Cardiac muscle cell (in vitro differentiated cells and primary cell): ENCODE measurements around the gene RAPH1. TPM values are rescaled to one million over a fixed set of nuclear protein-coding genes. Genes with fewer than 3 reads are reported as not detected.
"Not testable (repeated sequence)": the region's sequence is repeated elsewhere in the genome, so short reads cannot be mapped to it uniquely, and the experiment has no call there.

Experiments
- DNase-seq, 2 donors: peaks; one replicate each; pipeline versions ENCODE4 v3.0.0 to v3.0.0-alpha.2; 2010 to 2017; ENCODE audit warnings: low read depth in 1 of 2, low spot score in 1 of 2
- H3K27ac ChIP-seq: fragments of 200-600 bp; sonication (generic); 2 replicates; pipeline ENCODE4 v1.5.1; 2016
- H3K27me3 ChIP-seq: fragments of 200-600 bp; sonication (generic); 2 replicates; pipeline ENCODE4 v1.6.0; 2016; ENCODE audit warnings: control low read depth
- H3K36me3 ChIP-seq: fragments of 200-600 bp; sonication (generic); 2 replicates; pipeline ENCODE4 v1.5.1; 2016; ENCODE audit warnings: control low read depth
- H3K4me1 ChIP-seq: fragments of 200-600 bp; sonication (generic); 2 replicates; pipeline ENCODE4 v1.8.1; 2017; ENCODE audit warnings: low read depth, mild to moderate bottlenecking, mixed run types
- H3K4me3 ChIP-seq: fragments of 200-600 bp; sonication (generic); 2 replicates; pipeline ENCODE4 v1.5.1; 2016; ENCODE audit warnings: mild to moderate bottlenecking
- H3K9me3 ChIP-seq: fragments of 200-600 bp; sonication (generic); 2 replicates; pipeline ENCODE4 v1.5.1; 2017; ENCODE audit warnings: low read depth, mild to moderate bottlenecking, control low read depth
- polyA plus RNA-seq: library from polyadenylated mRNA; unstranded; fragments of >200 nt; fragmentation: Nextera tagmentation; extraction: Ambion mirVana; gene quantifications from 2 replicates; pipeline ENCODE4 v1.2.1, GENCODE V29; 2016
- total RNA-seq: library from RNA; depleted of rRNA; stranded (reverse); fragments of >200 nt; gene quantifications from 2 replicates; pipeline ENCODE4 v1.2.3, GENCODE V29; 2016
- TF ChIP-seq, protein P1 (sequence below): IDR thresholded peaks from 2 replicates; pipeline ENCODE4 v1.5.1; 2012; ENCODE audit warnings: low read depth, mild to moderate bottlenecking, low read length

Gene RAPH1
- total and polyA plus RNA-seq, 2 experiments from 2014 or later: 3.4 to 36.5 TPM

DNA sequence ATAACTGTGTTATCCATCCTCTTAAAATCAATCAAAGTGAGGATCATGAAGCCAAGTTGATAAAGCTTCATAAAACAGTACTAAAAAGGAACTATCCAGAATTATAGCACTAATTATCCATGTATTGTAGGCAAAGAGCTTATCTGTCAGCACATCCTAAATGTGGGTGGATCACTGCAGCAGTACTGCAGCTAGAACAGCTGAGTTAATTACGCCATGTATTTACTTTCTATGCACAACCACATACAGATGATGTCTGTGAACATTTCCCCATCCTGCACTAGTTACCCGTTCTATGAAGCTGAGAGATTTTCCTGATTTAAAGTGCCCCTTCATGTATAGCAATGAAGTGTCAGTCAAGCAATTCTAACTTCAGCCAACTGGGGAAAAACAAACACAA lies 96.6 kb downstream of the RAPH1 start:
- H3K4me1 ChIP-seq: peaks cover 12% of the 10 kb centered on the region
- peaks cover 9% of the 10 kb centered on the region for H3K36me3 ChIP-seq
- H3K27me3 ChIP-seq: no peaks in the 10 kb centered on the region
- TF ChIP-seq, protein P1, sequence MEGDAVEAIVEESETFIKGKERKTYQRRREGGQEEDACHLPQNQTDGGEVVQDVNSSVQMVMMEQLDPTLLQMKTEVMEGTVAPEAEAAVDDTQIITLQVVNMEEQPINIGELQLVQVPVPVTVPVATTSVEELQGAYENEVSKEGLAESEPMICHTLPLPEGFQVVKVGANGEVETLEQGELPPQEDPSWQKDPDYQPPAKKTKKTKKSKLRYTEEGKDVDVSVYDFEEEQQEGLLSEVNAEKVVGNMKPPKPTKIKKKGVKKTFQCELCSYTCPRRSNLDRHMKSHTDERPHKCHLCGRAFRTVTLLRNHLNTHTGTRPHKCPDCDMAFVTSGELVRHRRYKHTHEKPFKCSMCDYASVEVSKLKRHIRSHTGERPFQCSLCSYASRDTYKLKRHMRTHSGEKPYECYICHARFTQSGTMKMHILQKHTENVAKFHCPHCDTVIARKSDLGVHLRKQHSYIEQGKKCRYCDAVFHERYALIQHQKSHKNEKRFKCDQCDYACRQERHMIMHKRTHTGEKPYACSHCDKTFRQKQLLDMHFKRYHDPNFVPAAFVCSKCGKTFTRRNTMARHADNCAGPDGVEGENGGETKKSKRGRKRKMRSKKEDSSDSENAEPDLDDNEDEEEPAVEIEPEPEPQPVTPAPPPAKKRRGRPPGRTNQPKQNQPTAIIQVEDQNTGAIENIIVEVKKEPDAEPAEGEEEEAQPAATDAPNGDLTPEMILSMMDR: no peak
- DNase-seq: no peak
- H3K9me3 ChIP-seq: no peaks in the 10 kb centered on the region
- H3K27ac ChIP-seq: no peak overlapping the region
- H3K4me3 ChIP-seq: no peak overlapping the region

DNA sequence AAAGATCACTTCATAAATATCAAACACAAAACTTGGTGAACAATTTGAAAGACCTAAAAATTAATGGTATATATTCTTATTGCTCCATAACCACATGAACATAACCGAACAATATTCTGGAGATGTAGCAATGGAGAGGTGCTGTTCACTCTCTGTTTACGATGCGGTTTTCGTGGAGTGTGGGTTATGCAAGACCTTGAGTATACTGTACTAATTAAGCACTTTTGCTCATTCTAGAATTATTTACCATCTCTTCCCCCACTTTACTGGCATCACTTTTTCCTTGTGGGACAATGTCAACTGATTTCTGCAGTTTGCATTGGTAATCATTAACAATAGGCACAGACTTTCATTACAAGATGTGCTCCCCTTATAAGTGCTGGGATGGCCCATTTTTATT lies 97.6 kb downstream of the RAPH1 start:
- H3K4me1 ChIP-seq: peaks cover 5% of the 10 kb centered on the region
- TF ChIP-seq, protein P1: no peak
- peak overlapping the region; percentile 51 for H3K27ac ChIP-seq
- peaks cover 9% of the 10 kb centered on the region for H3K36me3 ChIP-seq
- no peaks in the 10 kb centered on the region for H3K9me3 ChIP-seq
- DNase-seq: no peak
- H3K4me3 ChIP-seq: no peak overlapping the region
- no peaks in the 10 kb centered on the region for H3K27me3 ChIP-seq

DNA sequence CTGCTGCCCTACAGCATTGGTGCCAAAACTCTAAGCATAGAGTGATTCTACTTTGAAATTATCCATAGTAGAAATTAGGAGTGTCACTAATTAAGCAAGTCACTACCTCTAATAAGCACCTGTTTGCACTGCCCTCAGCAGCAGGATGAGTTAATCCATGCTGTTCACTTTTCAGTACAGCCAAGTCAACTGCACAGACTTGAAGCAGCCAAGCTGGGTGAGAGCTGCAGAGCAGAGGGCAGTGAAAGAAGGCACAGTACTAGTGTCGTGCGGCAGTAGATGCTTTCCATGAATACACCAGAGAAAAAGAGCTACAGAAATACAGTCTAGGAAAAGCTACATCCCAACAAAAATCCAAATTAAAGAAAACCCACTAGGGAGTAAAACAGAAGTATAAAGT lies 98.6 kb downstream of the RAPH1 start:
- H3K36me3 ChIP-seq: peaks cover 12% of the 10 kb centered on the region

DNA sequence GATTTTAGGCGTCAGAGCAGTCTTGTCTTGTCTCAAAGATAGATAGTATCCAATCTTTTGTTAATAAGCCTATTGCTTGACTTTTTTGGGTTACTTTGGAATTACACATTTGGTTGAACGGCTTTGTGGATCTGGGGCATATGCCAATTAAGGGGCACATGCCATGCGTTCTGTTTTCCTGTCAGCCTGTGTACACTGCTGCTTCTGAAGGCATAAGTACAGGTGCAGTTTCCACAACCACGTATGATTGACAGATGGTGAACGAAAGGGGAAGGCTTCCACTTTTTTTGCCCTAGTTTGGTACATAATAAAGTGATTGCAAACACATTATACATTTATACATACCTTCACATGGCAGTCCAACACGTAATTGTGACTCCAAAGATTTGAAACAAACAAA lies 102.3 kb downstream of the RAPH1 start:
- no peaks in the 10 kb centered on the region for H3K27me3 ChIP-seq
- H3K4me1 ChIP-seq: no peaks in the 10 kb centered on the region
- DNase-seq: no peak
- TF ChIP-seq, protein P1: no peak
- no peaks in the 10 kb centered on the region for H3K9me3 ChIP-seq
- H3K4me3 ChIP-seq: no peak overlapping the region
- H3K36me3 ChIP-seq: peaks cover 30% of the 10 kb centered on the region
- H3K27ac ChIP-seq: no peak overlapping the region

More for the DNA sequence above, 98.6 kb downstream of the RAPH1 start:
- Histone ChIP-seq H3K9me3 (no peaks in the 10 kb centered on the region), H3K4me1 (no peaks in the 10 kb centered on the region), H3K27ac (peak overlapping the region; percentile 51), H3K4me3 (no peak overlapping the region), H3K27me3 (no peaks in the 10 kb centered on the region)
- TF ChIP-seq, protein P1: no peak
- DNase-seq: no peak

DNA sequence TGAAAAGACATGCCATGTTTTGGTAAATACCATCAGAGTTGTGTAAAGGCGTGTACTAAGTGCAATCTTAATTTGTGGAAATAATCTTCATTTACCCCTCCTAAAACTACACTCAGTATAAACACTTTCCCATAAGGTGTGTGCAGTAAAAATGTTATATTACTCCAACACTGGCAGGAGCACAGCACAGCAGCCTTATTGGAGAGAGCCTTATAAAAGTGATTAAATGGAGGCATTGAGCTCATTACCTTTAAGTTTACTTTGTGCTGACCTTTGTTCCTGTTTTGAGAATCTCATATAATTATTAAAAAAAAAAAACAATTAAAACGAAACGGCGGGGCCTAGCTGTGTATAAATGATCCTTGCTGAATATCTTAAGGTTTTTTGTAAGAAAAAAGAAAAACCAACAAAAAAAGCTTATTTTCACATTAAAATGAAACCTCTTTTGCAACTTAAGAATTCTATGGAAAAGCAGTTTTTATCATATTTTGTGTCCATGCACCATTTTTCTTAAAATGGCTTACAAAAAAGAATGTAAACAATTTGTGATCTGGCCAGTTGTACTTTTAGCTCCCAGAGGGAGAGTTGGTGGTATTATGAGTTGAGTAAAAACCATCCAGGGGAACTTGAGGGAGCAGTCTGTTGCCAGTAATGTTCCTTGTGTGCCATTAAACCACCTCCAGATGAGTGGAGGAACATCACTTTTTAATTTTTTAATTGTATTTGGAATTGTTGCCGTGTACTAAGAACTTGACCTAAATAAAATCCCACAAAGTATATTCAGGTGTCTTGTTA lies 103.5 kb downstream of the RAPH1 start:
- peaks cover 33% of the 10 kb centered on the region for H3K36me3 ChIP-seq
- no peaks in the 10 kb centered on the region for H3K9me3 ChIP-seq
- DNase-seq: no peak
- peak overlapping the region; percentile 47 for H3K27ac ChIP-seq
- no peaks in the 10 kb centered on the region for H3K27me3 ChIP-seq
- no peaks in the 10 kb centered on the region for H3K4me1 ChIP-seq
- TF ChIP-seq, protein P1: no peak
- H3K4me3 ChIP-seq: no peak overlapping the region

DNA sequence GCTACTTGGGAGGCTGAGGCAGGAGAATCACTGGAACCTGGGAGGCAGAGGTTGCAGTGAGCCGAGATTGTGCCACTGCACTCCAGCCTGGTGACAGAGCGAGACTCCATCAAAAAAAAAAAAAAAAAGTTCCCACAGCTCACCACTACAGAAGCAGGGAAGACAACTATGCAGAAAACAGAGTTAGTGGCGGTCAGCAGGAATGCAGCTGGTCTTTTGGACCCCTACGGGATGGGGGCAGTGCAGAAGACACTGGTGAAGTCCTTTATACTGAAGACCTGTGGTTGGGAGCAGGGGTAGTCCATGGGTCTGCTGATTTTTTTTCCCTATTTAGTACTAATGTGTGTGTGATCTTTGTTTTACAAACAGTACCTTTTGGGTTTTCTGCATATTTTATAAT lies 105.5 kb downstream of the RAPH1 start:
- H3K27me3 ChIP-seq, H3K4me3 ChIP-seq, H3K27ac ChIP-seq, DNase-seq, H3K9me3 ChIP-seq, H3K4me1 ChIP-seq: not testable (repeated sequence)
- H3K36me3 ChIP-seq: peaks cover 38% of the 10 kb centered on the region
